GM21423 (cell line): Measurements from ENCODE around the gene FADS1.

Experiments used
- ATAC-seq: cut with Tn5 transposase; IDR thresholded peaks from one replicate; pipeline ENCODE4 v1.9.1; 2021; ENCODE audit warnings: mild to moderate bottlenecking, moderate library complexity; ENCODE audit not compliant: unreplicated experiment

FADS1 gene

GRCh38 chr11:61827571-61828378 is 11.0 kb upstream of the FADS1 start, which contains the start of gene FADS2:
FADS2 (plus strand) TSS chr11:61828300; CDS start chr11:61828391, 91 bp downstream.
- ATAC-seq: peak; percentile 74

- ATAC-seq: no peak
These were observed 10.2 kb upstream of the FADS1 start for GRCh38 chr11:61826930-61827570.

DNA sequence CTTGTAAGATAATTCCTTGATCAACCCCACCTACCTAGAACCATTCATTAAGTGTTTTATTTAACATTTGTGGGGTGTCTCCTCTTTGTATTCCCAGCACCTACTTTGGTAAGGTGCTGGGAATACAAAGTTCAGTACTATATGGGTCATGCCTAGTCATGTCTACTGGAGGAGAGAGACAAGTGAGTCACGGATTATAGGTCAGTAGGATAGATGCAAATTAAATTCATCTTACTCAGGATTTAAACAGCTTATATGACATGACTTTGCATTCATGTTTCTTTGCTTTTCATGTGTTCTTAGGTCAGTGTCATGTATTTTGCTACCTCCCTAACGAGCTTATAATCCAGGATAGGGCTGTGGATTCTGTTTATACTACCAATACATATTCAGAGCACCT is 3.4 kb upstream of the FADS1 start:
- ATAC-seq: no peak

DNA sequence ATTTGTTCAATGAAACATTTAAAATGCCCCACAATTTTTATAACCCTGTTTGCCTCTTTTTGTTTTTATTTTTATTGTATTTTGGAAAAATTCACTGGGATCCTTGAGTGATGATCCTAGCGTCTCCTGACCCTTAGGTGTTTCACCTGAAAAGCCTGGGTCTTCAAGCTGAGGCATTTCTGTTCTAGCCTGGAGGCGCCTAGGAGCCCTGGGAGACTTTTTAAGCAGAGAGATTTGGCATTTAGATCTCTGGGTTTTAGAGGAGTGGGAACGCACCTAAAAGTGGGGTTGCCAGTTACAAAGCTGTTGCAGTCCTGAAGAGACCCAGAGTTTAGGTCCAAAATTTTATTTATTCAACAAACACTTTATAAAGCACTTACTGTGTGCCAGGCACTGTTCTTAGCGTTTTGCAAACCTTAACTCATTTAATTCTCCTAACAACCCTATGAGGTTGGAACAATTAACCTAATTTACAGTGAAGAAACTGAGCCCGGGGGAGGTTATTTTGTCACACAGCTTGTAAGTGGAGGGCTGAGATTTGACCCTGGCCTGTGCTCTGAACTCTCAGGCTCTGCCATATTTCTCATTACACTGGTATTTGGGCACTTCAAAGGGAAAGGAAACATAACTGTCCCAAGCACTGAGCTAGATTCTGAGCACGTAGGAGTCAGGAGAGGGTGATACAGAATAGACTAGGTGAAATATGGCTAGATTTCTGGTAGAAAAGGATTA is 834 bp upstream of the FADS1 start:
- ATAC-seq: no peak

GRCh38 chr11:61815790-61816735 is 740 bp downstream of the FADS1 start:
- ATAC-seq: peak; percentile 21

GRCh38 chr11:61814958-61815789 is 1.6 kb downstream of the FADS1 start:
- peak; percentile 58 for ATAC-seq

- no peak for ATAC-seq
These were observed 2.4 kb downstream of the FADS1 start for GRCh38 chr11:61814247-61814957.

DNA sequence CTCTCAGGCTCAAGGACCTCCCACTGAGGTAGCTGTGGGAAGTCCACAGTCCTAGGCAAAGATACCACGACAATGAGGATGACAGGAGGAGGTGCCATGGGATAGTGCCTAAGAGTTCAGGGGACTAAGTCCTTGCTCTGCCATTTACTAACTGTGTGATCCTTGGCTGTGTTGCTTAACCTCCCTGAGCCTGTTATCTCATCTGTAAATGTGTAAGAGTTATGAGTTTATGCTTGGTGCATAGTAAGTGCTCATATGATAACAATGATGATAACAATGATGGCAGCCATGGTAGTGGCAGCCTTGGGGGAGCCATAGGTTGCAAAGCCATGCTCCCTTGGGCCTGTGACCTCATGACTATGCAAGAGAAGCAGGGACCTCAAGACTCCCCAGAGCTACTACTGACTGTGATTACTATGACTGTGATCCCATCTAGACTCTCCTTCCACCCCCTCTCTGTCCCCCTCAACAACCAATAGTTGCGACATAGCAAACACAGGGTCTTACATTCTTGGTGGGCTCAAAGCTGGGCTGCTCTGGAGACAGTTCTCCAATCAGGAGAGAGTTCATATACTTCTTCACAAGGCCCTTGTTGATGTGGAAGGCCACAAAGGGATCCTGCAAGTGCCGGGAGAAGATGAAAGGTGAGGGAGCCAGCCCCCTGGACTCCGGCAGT is 3.9 kb downstream of the FADS1 start:
- ATAC-seq: no peak

- no peak for ATAC-seq
These were observed 5.0 kb downstream of the FADS1 start for GRCh38 chr11:61811831-61812230.

DNA sequence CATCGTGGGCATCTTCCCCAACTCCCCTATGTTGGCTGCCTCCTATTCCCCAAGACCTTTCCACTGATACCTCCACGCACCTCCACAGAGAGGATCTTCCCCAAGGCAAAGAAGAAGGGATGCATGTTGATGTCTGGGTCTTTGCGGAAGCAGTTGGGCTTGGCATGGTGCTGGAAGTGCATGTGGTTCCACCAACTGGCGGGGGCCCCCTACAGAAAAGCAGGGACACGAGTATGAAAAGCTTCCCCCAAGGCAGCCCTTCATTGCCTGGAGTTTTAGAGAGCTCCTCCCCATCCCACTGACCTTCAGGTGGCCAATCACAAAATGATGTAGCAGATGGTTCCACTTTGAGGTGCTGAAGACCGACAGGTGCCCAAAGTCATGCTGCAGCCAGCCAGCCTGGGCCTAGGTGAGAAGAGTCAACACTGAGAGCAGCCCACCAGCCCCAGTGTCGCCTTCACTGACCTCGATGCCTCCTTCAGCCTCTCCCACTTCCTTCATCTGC is 6.1 kb downstream of the FADS1 start:
- no peak for ATAC-seq

- no peak for ATAC-seq
These were observed 10.0 kb downstream of the FADS1 start for GRCh38 chr11:61806785-61807184.

DNA sequence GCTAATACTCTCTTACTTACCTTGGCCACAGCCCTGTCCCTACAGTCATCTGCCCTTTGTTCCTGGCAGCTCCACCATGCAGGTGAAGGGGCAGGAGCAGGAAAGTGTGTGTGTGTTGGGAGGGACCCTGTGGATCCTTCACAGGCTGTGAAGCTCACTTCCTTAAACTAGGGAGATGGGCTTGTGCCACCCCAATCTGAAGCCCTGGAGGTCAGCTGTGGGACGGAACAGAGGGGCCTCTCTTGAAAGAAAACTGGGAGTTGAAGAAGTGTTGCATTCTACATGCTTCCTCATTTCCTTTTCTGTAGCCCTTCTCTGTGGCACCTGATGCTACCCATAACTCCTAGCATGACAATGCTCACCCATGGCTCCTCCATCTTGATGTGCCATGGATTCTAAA is 11.7 kb downstream of the FADS1 start:
- ATAC-seq: no peak

DNA sequence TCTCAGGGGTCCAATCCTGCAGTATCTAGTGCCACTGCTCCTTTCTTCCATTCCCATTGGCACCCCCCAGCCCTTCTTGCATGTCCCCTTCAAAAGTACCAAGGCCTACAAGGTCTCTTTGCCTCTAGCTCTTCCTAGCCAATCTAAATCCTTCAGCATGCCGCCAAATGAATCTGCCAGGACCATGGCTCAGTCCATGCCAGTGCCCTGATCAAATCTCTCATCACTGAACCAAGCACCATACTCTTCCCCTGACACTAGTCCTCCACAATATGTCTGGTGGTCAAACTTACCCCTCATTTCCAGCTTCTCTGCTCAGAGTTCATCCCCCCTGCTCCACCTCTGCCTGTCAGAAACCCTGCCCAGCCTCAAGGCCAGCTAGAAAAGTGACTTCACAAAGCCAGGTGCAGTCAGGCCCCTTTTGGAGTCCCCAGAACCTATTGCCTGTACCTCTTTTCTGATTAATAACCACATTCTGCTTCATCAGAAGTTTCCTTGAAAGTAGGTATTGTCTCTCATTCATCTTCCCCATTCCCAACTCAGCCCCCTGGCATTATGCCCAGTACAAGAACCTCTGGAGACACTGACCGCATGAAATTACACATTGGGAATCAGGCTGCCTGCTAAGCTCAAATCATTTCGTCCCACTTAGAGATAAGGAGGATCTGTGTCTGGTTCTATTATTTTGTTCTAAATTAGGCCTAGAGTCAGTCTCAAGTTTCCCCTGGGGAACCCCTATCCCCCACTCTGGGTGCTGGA is 12.7 kb downstream of the FADS1 start:
- ATAC-seq: no peak

DNA sequence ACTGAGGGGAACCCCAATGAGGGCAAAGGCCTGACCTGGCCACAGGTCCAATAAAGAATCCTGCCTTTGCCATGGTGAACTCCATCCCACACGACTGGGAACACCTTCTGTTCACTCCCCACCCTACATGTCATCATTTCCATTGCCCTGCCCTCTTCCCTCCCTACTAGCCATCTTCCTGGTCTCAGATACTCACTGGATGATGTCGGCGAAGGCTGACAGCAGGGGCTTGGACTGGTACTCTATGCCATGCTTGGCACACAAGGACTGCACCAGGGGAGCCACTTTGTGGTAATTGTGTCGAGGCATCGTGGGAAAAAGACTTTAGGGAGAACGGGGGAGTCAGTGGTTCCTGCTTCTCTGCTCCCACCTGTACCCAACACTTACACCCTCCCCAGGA is 14.2 kb downstream of the FADS1 start:
- ATAC-seq: no peak

- no peak for ATAC-seq
These were observed 16.2 kb downstream of the FADS1 start for GRCh38 chr11:61800331-61801281.

- ATAC-seq: no peak
These were observed 17.0 kb downstream of the FADS1 start for GRCh38 chr11:61799665-61800284.
